Endothelial cell of umbilical vein (primary cell): ENCODE data around the gene KCNQ5. TPM values are rescaled to one million over a fixed set of nuclear protein-coding genes. Genes with fewer than 3 reads are reported as not detected.

Experiments
- BruUV-seq: library from RNA; stranded (reverse); fragments of 400-500 nt; replicated peaks from 2 replicates; lab custom pipeline; 2021; lab: Mats Ljungman, UMichigan
- CTCF ChIA-PET: fragments of 300-600, 350-600 bp; sonication (Branson Sonifier 250); formaldehyde crosslinking; loops from one replicate; lab custom pipeline; 2021; ENCODE audit warnings: antibody characterized with exemption, inconsistent platforms; lab: Charles Lee
- POLR2A ChIA-PET: fragments of 300-600, 350-600 bp; sonication (Branson Sonifier 250); formaldehyde crosslinking; loops from one replicate; lab custom pipeline; 2021; ENCODE audit warnings: antibody characterized with exemption, inconsistent platforms; lab: Charles Lee
- DNase-seq: peaks from one replicate; pipeline ENCODE4 v3.0.0-alpha.2; 2011; ENCODE audit warnings: low read depth, low spot score
- FAIRE-seq: peaks from 2 replicates; lab custom pipeline; 2011; peaks lifted over from hg19 to GRCh38; lab: Jason Lieb, UNC
- H2AFZ ChIP-seq: 2 replicates; pipeline ENCODE4 v1.6.0; 2012; ENCODE audit warnings: low read depth, low read length, control low read depth, inconsistent platforms
- H3K27ac ChIP-seq: 2 replicates; pipeline ENCODE4 v1.5.1; 2011; ENCODE audit warnings: low read depth, mild to moderate bottlenecking, control low read depth, low read length, moderate library complexity; ENCODE audit not compliant: insufficient read depth
- H3K27me3 ChIP-seq, 2 experiments: 2 replicates each; pipeline versions ENCODE4 v1.6.0 to v1.6.1; 2011; ENCODE audit warnings: low read length in 2 of 2, mixed read lengths in 1 of 2; ENCODE audit not compliant: control insufficient read depth in 2 of 2, insufficient read depth in 2 of 2
- H3K36me3 ChIP-seq, 2 experiments: 2 replicates in 1 of 2; 3 replicates in 1 of 2; pipeline ENCODE4 v1.5.1; 2011; ENCODE audit warnings: low read length in 2 of 2, mild to moderate bottlenecking in 1 of 2, moderate library complexity in 1 of 2; ENCODE audit not compliant: control insufficient read depth in 2 of 2, insufficient read depth in 2 of 2; ENCODE audit errors: extremely low read depth in 1 of 2
- H3K4me1 ChIP-seq: 3 replicates; pipeline ENCODE4 v1.5.1; 2011; ENCODE audit warnings: mild to moderate bottlenecking, low read length; ENCODE audit not compliant: control insufficient read depth, insufficient read depth; ENCODE audit errors: extremely low read depth
- H3K4me2 ChIP-seq: 2 replicates; pipeline ENCODE4 v1.6.1; 2011; ENCODE audit warnings: low read length, control low read depth, mixed read lengths; ENCODE audit not compliant: insufficient read depth
- H3K4me3 ChIP-seq, 3 experiments: fragments of 200-600 bp in 1 of 3; sonication (generic), shearing (Covaris generic) in 1 of 3; replicated peaks in 1 of 3; 2 replicates each; pipeline ENCODE4 v1.5.1; 2011 to 2016; ENCODE audit warnings: control low read depth in 3 of 3, low read length in 3 of 3, mild to moderate bottlenecking in 2 of 3, inconsistent platforms in 1 of 3, low read depth in 1 of 3, moderate library complexity in 1 of 3; ENCODE audit not compliant: insufficient read depth in 1 of 3
- H3K79me2 ChIP-seq: 2 replicates; pipeline ENCODE4 v1.6.0; 2012; ENCODE audit warnings: low read length, inconsistent platforms; ENCODE audit not compliant: control insufficient read depth, insufficient read depth
- H3K9ac ChIP-seq: replicated peaks from 2 replicates; pipeline ENCODE3; 2011; ENCODE audit warnings: low read length, control low read depth; ENCODE audit not compliant: insufficient read depth; ENCODE audit errors: extremely low read depth
- H3K9me1 ChIP-seq: replicated peaks from 3 replicates; pipeline ENCODE4 v1.6.0; 2011; ENCODE audit warnings: mild to moderate bottlenecking, low read length; ENCODE audit not compliant: control insufficient read depth, insufficient read depth; ENCODE audit errors: extremely low read depth
- H3K9me3 ChIP-seq: replicated peaks from 2 replicates; pipeline ENCODE4 v1.5.1; 2012; ENCODE audit warnings: low read length, inconsistent platforms; ENCODE audit not compliant: control insufficient read depth, insufficient read depth
- H4K20me1 ChIP-seq: replicated peaks from 2 replicates; pipeline ENCODE3; 2011; ENCODE audit warnings: mild to moderate bottlenecking, low read length; ENCODE audit not compliant: control insufficient read depth, insufficient read depth; ENCODE audit errors: extremely low read depth
- EZH2 ChIP-seq: IDR thresholded peaks from 2 replicates; pipeline ENCODE4 v1.6.1; 2012; ENCODE audit warnings: borderline replicate concordance, low read depth, mild to moderate bottlenecking, moderate library complexity, low read length, inconsistent platforms; ENCODE audit not compliant: severe bottlenecking
- FOS ChIP-seq: IDR thresholded peaks from 2 replicates; pipeline ENCODE4 v1.6.1; 2011; ENCODE audit warnings: mild to moderate bottlenecking, low read length, moderate library complexity, borderline replicate concordance; ENCODE audit not compliant: insufficient read depth
- GATA2 ChIP-seq: IDR thresholded peaks from 2 replicates; pipeline ENCODE4 v1.7.0; 2011; ENCODE audit warnings: low read depth, mild to moderate bottlenecking, moderate library complexity, mixed read lengths, low read length; ENCODE audit not compliant: insufficient read length, insufficient read depth
- JUN ChIP-seq: IDR thresholded peaks from 2 replicates; pipeline ENCODE4 v1.6.1; 2011; ENCODE audit warnings: borderline replicate concordance, low read depth; ENCODE audit not compliant: insufficient read length, insufficient read depth
- MYC ChIP-seq: IDR thresholded peaks from one replicate; pipeline ENCODE4 v1.6.1; 2011; ENCODE audit warnings: mild to moderate bottlenecking, low read depth, low read length
- POLR2A ChIP-seq: IDR thresholded peaks from 2 replicates; pipeline ENCODE4 v1.6.1; 2012; ENCODE audit warnings: low read depth, mild to moderate bottlenecking, control low read depth, low read length
- POLR2AphosphoS5 ChIP-seq: IDR thresholded peaks from 2 replicates; pipeline ENCODE4 v1.6.1; 2012; ENCODE audit warnings: low read depth, mild to moderate bottlenecking, control low read depth, low read length, moderate library complexity; ENCODE audit not compliant: insufficient read depth
- dilution Hi-C: fragments of 300-500 bp; cut with MboI; formaldehyde crosslinking; loops from one replicate; pipeline ENCODE4 v1.15.0; 2019; ENCODE audit warnings: low sequenced_read_pairs; ENCODE audit not compliant: extremely low pct_ligation_motif_present
- intact Hi-C: fragments of 100-400 bp; cut with micrococcal nuclease; formaldehyde crosslinking; loops from one replicate; pipeline ENCODE4 v1.10.0; 2022
- polyA plus RNA-seq, 4 experiments: library from polyadenylated mRNA; depleted of rRNA in 3 of 4; stranded (reverse) in 3 of 4; unstranded in 1 of 4; fragments of >200 nt; gene quantifications; 2 replicates each; pipeline versions ENCODE4 v1.2.1 to v1.2.3, GENCODE V29; 2011 to 2012; ENCODE audit warnings: missing spikeins in 1 of 4
- total RNA-seq: library from RNA; stranded (reverse); gene quantifications from 2 replicates; pipeline ENCODE4 v1.2.3, GENCODE V29; 2021
- TF ChIP-seq, protein P1 (sequence below): IDR thresholded peaks from 2 replicates; pipeline ENCODE4 v1.6.1; 2011; ENCODE audit not compliant: insufficient read depth, insufficient read length
- TF ChIP-seq, protein P2 (sequence below), 2 donors: IDR thresholded peaks; 1 replicate in 1 of 2; 2 replicates in 1 of 2; pipeline ENCODE4 v1.5.1; 2011; ENCODE audit warnings: low read length in 2 of 2, mild to moderate bottlenecking in 2 of 2, moderate library complexity in 2 of 2, control low read depth in 1 of 2, inconsistent platforms in 1 of 2, low read depth in 1 of 2; ENCODE audit not compliant: insufficient read depth in 1 of 2; ENCODE audit errors: extremely low read depth in 1 of 2

The KCNQ5 gene
- total and polyA plus RNA-seq, 2 donors (not counting 3 experiments of a cell fraction or from before 2014, with no cell fraction given) = 0.22 TPM; not detected in 1

DNA sequence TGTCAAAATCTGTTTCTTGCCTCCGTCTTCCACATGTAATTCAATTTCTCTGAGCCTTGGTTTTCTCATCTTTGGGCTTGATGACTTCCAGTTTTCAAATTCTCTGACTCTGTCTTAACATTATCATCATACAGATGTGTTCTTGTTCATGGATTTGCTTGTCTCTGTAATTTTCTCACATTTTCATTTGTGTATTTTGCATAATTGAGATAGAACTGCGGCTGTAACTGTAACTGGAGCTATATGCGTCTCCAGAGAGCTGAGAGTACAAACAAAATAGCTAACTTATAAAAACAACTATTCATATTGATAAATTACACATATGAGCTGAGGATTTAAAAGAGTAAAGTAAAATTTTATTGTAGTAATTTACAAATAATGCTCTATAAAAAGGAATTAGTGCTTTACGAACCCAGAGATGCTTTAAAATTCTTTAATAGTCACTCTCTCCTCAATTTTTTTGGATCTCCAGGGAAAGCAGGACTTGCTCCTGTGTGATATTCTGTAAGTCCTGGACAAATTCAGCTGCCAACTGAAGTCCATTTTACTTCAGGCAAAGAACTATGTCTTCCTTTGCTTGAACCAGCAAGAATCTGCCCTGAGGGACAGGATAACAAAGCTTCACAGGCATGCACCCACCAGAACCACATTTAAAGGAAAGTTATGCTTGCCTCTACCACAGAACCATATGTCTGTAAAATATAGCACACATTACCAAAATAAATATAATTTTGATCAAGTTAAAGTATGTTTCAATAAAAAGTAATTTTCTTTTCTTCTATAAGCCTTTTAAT lies 315.1 kb downstream of the KCNQ5 start:
- no peaks in the 10 kb centered on the region for H3K36me3 ChIP-seq
- POLR2A ChIA-PET = no interaction called here
- H2AFZ ChIP-seq = no peak overlapping the region
- BruUV-seq = no TSS peak
- CTCF ChIA-PET = no interaction called here
- FAIRE-seq (no peak), DNase-seq (no peak)
- TF ChIP-seq, protein P1, sequence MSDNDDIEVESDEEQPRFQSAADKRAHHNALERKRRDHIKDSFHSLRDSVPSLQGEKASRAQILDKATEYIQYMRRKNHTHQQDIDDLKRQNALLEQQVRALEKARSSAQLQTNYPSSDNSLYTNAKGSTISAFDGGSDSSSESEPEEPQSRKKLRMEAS = no peak
- no peak for TF ChIP-seq POLR2A
- TF ChIP-seq POLR2AphosphoS5 = no peak
- no peak for TF ChIP-seq MYC
- no peak for TF ChIP-seq FOS
- no peak for TF ChIP-seq GATA2
- TF ChIP-seq, protein P2, sequence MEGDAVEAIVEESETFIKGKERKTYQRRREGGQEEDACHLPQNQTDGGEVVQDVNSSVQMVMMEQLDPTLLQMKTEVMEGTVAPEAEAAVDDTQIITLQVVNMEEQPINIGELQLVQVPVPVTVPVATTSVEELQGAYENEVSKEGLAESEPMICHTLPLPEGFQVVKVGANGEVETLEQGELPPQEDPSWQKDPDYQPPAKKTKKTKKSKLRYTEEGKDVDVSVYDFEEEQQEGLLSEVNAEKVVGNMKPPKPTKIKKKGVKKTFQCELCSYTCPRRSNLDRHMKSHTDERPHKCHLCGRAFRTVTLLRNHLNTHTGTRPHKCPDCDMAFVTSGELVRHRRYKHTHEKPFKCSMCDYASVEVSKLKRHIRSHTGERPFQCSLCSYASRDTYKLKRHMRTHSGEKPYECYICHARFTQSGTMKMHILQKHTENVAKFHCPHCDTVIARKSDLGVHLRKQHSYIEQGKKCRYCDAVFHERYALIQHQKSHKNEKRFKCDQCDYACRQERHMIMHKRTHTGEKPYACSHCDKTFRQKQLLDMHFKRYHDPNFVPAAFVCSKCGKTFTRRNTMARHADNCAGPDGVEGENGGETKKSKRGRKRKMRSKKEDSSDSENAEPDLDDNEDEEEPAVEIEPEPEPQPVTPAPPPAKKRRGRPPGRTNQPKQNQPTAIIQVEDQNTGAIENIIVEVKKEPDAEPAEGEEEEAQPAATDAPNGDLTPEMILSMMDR (IDR thresholded peaks at IDR 0.05; ENCODE audit: extremely low read depth in 1 of 2, insufficient read depth in 1 of 2, low read depth in 1 of 2, low read length in 2 of 2) = no peak
- no peak for TF ChIP-seq EZH2
- TF ChIP-seq JUN = no peak
- H3K4me1 ChIP-seq = no peaks in the 10 kb centered on the region
- no peaks in the 10 kb centered on the region for H3K79me2 ChIP-seq
- no peak overlapping the region for H3K27ac ChIP-seq
- no peaks in the 10 kb centered on the region for H3K9me3 ChIP-seq
- intact Hi-C loops = no loop called here
- H3K4me3 ChIP-seq = no peak overlapping the region
- H3K9me1 ChIP-seq = no peaks in the 10 kb centered on the region
- dilution Hi-C loops = no loop called here
- no peaks in the 10 kb centered on the region for H4K20me1 ChIP-seq
- H3K9ac ChIP-seq = no peak overlapping the region
- no peak overlapping the region for H3K4me2 ChIP-seq
- no peaks in the 10 kb centered on the region for H3K27me3 ChIP-seq
